Cerebellar nuclear complex (tissue), 1 donor: ENCODE results near the gene DPP9.

Experiments used
- DNase-seq, 2 experiments: peaks; one replicate each; lab custom pipeline; 2025; lab: John Stamatoyannopoulos, UW

The DPP9 gene

GRCh38 chr19:4656102-4656501 is 67.5 kb downstream of the DPP9 start:
- no peak for DNase-seq

GRCh38 chr19:4654437-4655361 is 68.9 kb downstream of the DPP9 start:
- DNase-seq = no peak

- DNase-seq = no peak
Observed at GRCh38 chr19:4653793-4654436, 69.7 kb downstream of the DPP9 start.

GRCh38 chr19:4652075-4652474 is 71.6 kb downstream of the DPP9 start:
- DNase-seq = no peak

GRCh38 chr19:4650159-4650558 is 73.5 kb downstream of the DPP9 start:
- DNase-seq = no peak

DNA sequence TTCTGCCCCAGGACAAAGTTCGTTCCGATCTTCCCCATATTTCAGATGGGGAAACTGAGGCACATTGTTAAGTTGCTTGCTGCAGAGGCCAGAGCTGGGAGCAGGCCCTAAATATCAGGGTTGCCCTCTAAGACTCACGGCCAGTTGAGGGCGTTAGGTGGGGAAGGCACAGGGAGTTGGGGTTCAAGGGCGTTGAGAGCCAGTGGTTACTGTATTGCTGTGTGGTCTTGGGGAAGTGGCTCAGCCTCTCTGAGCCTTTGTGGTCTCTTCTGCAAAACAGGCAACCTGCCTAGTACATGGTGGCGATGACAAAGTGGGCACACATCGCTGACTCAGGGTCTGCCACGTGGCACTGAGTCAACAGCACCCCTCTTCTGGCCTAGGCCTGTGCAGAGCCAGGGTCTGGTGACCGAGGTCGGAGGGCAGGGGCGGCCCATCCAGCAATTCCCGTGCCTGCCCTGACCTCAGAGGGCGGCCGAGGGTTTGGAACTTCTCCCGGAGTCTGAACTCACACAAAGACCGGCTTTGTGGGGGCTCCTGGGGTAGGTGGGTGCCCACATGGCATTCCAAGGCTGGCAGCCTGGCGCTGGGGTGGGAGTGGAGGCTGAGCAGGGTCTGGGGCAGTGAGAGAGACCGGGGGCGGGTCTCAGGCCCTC is 74.1 kb downstream of the DPP9 start:
- DNase-seq = no peak

DNA sequence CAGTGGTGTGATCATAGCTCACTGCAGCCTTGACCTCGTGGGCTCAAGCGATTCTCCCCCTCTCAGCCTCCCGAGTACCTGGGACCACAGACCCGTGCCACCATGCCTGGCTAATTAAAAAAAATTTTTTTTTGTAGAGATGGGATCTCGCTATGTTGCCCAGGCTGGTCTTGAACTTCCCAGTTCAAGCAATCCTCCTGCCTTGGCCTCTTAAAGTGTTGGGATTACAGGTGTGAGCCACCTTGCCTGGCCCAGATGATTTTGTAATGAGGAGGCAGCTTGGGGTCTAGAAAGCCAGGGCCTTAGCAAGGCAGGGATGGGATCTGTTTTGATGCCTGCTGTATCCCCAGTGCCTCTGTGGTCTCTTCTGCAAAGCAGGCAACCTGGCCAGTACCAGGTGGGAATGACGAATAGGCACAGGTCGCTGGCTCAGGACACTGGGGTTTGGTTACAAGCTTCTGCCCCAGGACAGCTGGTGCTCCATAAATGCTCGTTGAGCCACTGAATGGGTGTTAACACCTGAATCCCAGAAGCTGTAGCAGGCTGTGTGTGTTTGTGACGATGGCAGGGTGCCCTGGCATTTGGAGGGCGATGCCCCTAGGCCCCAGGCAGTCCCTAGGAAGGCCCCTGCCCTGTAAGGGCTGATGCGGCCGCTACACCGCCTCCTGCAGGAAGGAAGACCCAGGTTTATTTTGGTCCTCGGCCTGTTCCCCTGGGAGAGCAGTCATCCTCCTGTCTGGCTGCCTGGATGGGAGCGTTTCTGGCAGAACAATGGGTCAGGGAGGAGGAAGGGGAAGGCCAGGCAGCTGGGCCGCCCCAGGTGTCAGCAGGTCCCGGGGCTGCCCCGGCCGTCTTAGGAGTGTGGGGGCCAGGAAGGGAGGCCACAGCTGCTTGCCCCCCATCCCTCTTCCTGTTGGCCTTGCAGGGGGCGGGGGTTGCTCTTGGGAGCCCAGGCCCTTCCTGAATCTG is 75.7 kb downstream of the DPP9 start:
- no peak for DNase-seq

- DNase-seq = no peak
Observed at GRCh38 chr19:4645718-4646117, 77.9 kb downstream of the DPP9 start.

DNA sequence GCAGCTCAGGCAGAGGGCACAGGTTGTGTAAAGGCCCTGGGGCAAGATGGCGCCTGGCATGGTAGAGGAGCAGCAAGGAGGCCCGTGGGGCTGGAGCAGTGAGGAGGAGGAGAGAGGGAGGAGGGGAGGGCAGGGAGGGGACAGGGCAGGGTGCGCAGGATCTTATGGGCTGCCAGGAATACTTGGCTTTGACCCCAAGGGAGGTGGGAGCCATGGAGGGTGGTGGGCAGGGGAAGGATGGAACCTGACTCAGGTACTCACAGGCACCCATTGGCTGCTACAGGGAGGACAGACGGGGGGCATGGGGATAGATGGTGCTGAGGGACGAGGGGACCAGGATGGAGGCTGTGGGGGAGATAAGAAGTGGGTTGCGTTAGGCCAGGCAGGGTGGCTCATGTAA is 81.0 kb downstream of the DPP9 start:
- no peak for DNase-seq

- DNase-seq = no peak
Observed at GRCh38 chr19:4641132-4641531, 82.5 kb downstream of the DPP9 start.

GRCh38 chr19:4640247-4641000 is 83.2 kb downstream of the DPP9 start:
- no peak for DNase-seq

DNA sequence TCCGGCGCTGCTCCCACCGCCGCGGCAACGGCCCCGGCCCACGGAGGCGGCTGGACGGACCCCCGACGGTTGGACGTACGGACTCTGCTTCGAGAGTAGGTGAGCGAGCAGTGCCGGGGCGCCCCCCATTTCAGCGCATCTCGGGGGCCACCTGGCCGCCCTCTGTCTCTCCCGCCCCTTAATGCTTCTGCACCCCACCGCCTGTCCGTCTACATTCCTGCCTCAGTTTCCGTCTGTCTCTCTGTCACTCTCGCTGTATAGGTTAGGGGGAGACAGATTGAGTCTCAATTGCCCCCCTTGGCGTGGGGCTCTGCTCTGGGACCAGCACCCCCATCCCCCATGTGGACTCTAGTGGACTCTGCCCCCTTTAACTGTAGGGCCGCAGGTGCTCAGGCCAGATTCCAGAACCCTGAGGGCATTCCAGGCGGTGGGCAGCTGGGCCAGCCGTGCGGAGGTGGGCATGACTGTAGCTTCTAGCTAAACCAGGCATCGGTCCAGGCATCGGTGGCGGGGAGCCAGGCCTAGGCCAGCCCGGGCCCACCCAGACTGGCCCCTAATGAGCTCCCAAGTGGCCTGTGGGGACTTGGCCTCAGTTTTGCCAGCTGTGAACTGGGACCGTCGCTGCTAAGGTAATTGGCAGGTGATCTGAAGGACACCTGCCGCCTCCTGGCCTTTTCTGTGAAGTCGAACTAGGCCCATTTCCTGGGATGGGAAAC is 84.0 kb downstream of the DPP9 start:
- DNase-seq = no peak

DNA sequence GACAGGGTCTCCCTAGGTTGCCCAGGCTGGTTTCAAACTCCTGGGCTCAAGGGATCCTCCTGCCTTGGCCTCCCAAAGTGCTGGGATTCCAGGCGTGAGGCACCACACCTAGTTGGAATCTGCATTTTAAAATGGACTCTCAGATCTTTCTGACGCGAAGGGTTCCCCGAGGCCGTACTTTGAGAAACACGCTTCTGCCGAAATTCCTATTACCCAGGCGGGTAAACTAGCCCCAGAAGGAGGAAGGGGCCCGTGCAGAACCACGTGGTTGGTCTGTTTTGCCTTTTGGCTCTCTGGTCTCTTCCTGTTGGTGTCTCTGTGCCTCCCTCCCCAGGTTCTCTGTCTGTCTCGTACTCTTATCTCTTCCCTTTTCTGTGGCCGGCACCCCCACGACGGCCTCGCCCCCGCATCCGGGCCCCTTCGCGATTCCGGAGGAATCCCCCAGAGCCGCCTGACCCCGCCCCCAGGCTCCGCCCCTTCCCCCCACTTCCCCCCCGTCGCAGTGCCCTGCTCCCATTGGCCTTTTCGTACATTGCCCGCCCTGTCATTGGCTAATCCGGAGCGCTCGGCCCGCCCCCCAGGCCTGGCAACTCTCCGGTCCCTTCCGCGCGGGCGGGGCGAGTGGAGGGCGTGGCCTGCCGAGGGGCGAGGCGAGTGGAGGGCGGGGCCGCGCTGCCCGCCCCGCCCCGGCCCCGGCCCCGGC is 84.7 kb downstream of the DPP9 start, which contains the start of gene TNFAIP8L1:
Gene TNFAIP8L1 (plus strand): TSS at position 689 of the 703 bp plus-strand sequence. CDS start 12,354 bp downstream, outside the sequence.
- peak; percentile 73 to 90 for DNase-seq

GRCh38 chr19:4638317-4638716 is 85.3 kb downstream of the DPP9 start:
- no peak for DNase-seq

GRCh38 chr19:4636761-4637160 is 86.9 kb downstream of the DPP9 start:
- DNase-seq = no peak

DNA sequence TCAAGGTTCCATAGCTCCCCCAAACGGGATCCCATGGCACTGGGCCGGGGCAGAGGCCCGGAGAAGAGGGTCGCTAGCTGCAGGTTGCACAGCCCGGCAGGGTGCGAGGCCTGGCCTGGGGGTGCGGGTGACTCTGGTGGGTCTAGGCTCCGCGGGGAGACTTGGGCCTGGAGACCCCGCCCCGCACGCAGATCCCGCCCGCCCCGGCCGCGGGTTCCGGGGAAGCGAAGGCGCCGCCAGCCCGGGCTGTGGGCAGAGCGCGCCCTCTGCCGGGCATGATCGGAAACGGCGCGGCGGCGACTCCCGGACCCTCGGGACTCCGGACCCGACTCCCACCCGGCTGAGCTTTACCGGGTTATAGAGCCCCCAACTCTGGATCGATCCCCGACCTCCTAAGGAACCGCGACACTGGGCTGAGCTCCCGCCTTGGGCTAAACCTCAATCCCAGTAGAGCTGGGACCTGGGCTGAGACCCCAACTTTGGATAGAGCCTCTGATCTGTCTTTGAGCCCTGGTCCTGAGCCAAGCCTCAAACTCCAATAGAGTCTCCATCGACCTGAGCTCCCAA is 87.4 kb downstream of the DPP9 start:
- DNase-seq = no peak

DNA sequence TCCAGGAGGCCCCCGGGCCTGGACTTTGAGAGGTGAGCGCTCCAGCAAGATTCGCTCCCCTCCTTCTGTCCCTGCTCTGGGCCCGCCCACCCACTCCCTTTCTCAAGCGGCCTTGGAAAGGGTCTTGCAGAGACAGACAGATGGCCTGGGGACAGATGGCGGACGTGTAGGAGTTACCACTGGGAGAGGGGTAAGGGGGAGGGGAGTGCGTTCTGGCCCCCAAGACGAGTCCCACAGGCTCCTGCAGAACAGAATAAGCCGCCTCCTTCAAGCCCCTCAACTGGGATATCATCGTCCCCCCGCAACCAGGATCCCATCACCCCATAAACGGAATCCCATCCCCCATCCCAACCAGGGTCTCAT is 87.9 kb downstream of the DPP9 start:
- DNase-seq = no peak

- DNase-seq = no peak
Observed at GRCh38 chr19:4633140-4633967, 90.3 kb downstream of the DPP9 start.
